ENCODE data around the gene SLC41A3.

DNA sequence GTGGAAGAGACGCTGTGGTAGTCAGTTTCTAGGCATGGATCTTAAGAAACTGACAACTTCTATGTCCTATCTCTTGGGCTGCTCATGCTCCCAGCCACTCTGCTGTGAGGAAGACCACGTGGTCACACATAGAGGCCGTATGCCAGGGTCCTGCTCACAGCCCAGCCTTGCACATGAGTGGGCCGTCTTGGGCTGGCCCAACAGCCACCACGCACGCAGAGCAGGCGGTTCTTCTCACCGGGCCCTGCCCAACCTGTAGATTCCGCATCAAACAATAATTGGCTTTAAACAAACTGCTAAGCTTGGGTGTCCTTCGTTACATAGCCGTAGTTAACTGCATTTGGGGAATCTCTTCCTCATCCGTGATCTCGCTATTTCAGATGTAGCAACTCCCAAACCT lies 26.0 kb downstream of the SLC41A3 start:
- TF ChIP-seq, protein P1, sequence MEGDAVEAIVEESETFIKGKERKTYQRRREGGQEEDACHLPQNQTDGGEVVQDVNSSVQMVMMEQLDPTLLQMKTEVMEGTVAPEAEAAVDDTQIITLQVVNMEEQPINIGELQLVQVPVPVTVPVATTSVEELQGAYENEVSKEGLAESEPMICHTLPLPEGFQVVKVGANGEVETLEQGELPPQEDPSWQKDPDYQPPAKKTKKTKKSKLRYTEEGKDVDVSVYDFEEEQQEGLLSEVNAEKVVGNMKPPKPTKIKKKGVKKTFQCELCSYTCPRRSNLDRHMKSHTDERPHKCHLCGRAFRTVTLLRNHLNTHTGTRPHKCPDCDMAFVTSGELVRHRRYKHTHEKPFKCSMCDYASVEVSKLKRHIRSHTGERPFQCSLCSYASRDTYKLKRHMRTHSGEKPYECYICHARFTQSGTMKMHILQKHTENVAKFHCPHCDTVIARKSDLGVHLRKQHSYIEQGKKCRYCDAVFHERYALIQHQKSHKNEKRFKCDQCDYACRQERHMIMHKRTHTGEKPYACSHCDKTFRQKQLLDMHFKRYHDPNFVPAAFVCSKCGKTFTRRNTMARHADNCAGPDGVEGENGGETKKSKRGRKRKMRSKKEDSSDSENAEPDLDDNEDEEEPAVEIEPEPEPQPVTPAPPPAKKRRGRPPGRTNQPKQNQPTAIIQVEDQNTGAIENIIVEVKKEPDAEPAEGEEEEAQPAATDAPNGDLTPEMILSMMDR (IDR thresholded peaks at IDR 0.05; ENCODE audit: low read depth, low read length, missing input control) = no peak
- no peak for TF ChIP-seq RAD21 (IDR thresholded peaks at IDR 0.05)
- TF ChIP-seq, protein P2, sequence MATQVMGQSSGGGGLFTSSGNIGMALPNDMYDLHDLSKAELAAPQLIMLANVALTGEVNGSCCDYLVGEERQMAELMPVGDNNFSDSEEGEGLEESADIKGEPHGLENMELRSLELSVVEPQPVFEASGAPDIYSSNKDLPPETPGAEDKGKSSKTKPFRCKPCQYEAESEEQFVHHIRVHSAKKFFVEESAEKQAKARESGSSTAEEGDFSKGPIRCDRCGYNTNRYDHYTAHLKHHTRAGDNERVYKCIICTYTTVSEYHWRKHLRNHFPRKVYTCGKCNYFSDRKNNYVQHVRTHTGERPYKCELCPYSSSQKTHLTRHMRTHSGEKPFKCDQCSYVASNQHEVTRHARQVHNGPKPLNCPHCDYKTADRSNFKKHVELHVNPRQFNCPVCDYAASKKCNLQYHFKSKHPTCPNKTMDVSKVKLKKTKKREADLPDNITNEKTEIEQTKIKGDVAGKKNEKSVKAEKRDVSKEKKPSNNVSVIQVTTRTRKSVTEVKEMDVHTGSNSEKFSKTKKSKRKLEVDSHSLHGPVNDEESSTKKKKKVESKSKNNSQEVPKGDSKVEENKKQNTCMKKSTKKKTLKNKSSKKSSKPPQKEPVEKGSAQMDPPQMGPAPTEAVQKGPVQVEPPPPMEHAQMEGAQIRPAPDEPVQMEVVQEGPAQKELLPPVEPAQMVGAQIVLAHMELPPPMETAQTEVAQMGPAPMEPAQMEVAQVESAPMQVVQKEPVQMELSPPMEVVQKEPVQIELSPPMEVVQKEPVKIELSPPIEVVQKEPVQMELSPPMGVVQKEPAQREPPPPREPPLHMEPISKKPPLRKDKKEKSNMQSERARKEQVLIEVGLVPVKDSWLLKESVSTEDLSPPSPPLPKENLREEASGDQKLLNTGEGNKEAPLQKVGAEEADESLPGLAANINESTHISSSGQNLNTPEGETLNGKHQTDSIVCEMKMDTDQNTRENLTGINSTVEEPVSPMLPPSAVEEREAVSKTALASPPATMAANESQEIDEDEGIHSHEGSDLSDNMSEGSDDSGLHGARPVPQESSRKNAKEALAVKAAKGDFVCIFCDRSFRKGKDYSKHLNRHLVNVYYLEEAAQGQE (IDR thresholded peaks at IDR 0.05) = no peak
- TF ChIP-seq, protein P3, sequence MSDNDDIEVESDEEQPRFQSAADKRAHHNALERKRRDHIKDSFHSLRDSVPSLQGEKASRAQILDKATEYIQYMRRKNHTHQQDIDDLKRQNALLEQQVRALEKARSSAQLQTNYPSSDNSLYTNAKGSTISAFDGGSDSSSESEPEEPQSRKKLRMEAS (IDR thresholded peaks at IDR 0.05) = no peak
- no peak for TF ChIP-seq YY1 (IDR thresholded peaks at IDR 0.05)
- TF ChIP-seq, protein P4, sequence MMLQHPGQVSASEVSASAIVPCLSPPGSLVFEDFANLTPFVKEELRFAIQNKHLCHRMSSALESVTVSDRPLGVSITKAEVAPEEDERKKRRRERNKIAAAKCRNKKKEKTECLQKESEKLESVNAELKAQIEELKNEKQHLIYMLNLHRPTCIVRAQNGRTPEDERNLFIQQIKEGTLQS (IDR thresholded peaks at IDR 0.05) = no peak
- TF ChIP-seq TAF1 (conservative IDR thresholded peaks at IDR 0.05) = no peak
- no peak for TF ChIP-seq SP1 (IDR thresholded peaks at IDR 0.05)
- no peak for TF ChIP-seq GABPA (IDR thresholded peaks at IDR 0.05 in 1 of 2, conservative IDR thresholded peaks at IDR 0.05 in 1 of 2)
- no peak for TF ChIP-seq HNF4A (conservative IDR thresholded peaks at IDR 0.05)
- TF ChIP-seq JUND (IDR thresholded peaks at IDR 0.05) = no peak
- TF ChIP-seq, protein P5, sequence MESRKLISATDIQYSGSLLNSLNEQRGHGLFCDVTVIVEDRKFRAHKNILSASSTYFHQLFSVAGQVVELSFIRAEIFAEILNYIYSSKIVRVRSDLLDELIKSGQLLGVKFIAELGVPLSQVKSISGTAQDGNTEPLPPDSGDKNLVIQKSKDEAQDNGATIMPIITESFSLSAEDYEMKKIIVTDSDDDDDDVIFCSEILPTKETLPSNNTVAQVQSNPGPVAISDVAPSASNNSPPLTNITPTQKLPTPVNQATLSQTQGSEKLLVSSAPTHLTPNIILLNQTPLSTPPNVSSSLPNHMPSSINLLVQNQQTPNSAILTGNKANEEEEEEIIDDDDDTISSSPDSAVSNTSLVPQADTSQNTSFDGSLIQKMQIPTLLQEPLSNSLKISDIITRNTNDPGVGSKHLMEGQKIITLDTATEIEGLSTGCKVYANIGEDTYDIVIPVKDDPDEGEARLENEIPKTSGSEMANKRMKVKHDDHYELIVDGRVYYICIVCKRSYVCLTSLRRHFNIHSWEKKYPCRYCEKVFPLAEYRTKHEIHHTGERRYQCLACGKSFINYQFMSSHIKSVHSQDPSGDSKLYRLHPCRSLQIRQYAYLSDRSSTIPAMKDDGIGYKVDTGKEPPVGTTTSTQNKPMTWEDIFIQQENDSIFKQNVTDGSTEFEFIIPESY (IDR thresholded peaks at IDR 0.05) = no peak
- no peak for TF ChIP-seq EGR1 (IDR thresholded peaks at IDR 0.05; ENCODE audit: low read depth in 2 of 2)

Data from liver (tissue), 3 donors.